ENCODE measurements around the gene FUT6. TPM values are rescaled to one million over a fixed set of nuclear protein-coding genes. Genes with fewer than 3 reads are reported as not detected.
A peak's percentile ranks its signal among the peaks of the same experiment; 100 is the strongest.

Gene FUT6
- total and polyA plus RNA-seq, 2 experiments from 2014 or later: not detected

DNA sequence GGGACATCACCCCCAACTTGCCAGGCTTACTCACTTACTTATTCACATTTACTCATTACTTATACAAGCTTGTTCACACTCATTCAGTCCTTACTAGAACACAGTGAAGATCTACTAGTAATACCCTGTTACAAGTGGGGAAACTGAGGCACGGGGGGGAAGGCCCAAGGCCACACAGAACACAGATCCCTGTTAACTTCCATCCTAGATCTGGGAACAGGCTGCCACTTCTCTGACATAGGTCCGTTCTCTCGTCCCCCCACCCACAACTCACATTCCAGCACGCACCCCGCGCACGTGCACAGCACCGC lies 36.1 kb downstream of the FUT6 start:
- Histone ChIP-seq H3K27ac (no peak overlapping the region), H3K4me3 (no peak overlapping the region), H3K9me3 (ENCODE audit: low read depth) (no peaks in the 10 kb centered on the region), H3K27me3 (no peaks in the 10 kb centered on the region), H3K4me1 (ENCODE audit: low read depth) (peaks cover 7% of the 10 kb centered on the region), H3K36me3 (no peaks in the 10 kb centered on the region)
- TF ChIP-seq, protein P1, sequence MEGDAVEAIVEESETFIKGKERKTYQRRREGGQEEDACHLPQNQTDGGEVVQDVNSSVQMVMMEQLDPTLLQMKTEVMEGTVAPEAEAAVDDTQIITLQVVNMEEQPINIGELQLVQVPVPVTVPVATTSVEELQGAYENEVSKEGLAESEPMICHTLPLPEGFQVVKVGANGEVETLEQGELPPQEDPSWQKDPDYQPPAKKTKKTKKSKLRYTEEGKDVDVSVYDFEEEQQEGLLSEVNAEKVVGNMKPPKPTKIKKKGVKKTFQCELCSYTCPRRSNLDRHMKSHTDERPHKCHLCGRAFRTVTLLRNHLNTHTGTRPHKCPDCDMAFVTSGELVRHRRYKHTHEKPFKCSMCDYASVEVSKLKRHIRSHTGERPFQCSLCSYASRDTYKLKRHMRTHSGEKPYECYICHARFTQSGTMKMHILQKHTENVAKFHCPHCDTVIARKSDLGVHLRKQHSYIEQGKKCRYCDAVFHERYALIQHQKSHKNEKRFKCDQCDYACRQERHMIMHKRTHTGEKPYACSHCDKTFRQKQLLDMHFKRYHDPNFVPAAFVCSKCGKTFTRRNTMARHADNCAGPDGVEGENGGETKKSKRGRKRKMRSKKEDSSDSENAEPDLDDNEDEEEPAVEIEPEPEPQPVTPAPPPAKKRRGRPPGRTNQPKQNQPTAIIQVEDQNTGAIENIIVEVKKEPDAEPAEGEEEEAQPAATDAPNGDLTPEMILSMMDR (IDR thresholded peaks at IDR 0.05; ENCODE audit: low read depth, low read length): no peak
- no peak for DNase-seq (ENCODE audit: low read depth in 1 of 2, low spot score in 1 of 2)

DNA sequence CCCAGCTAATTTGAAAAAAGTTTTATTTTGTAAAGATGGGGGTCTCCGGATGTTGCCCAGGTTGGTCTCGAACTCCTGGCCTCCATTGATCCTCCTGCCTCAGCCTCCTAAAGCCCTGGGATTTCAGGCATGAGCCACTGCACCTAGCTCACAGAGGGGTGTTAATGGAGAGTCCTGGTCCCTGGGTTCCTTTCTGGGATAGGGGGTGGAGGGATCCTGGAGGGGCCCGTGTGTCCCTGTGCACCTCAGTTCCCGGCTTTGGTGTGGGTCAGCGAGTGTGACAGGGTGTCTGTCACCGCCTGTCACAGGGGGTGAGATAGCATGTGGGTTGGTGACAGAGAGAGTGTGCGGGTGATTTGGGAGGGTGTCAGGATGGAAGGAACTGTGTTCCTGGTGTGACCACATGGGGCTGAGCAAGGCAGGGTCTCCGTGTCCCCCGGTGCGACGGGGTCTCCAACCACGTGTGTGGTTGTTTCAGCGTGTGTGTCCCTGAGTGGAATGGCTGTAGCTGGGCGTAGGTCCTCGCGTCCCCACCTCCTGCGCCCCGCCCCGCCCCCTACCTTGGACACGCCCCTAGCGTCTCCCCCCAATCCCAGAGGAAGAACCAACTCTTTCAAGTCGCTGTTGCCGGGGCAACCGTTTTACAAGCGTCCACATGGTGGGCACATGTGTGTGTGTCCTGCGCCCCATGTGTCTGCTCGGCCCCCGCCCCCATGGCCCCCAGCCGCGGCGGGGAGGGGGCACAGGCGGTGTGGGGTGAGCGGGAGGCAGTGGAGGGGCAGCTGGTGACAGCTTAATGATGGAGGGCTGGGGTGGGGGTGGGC lies 37.5 kb downstream of the FUT6 start:
- H3K36me3 ChIP-seq: no peaks in the 10 kb centered on the region
- no peaks in the 10 kb centered on the region for H3K27me3 ChIP-seq
- TF ChIP-seq, protein P1 (IDR thresholded peaks at IDR 0.05; ENCODE audit: low read depth, low read length): no peak
- peak; percentile 37 to 80 for DNase-seq (ENCODE audit: low read depth in 1 of 2, low spot score in 1 of 2)
- H3K27ac ChIP-seq: no peak overlapping the region
- no peaks in the 10 kb centered on the region for H3K9me3 ChIP-seq (ENCODE audit: low read depth)
- H3K4me1 ChIP-seq (ENCODE audit: low read depth): peaks cover 7% of the 10 kb centered on the region
- no peak overlapping the region for H3K4me3 ChIP-seq

DNA sequence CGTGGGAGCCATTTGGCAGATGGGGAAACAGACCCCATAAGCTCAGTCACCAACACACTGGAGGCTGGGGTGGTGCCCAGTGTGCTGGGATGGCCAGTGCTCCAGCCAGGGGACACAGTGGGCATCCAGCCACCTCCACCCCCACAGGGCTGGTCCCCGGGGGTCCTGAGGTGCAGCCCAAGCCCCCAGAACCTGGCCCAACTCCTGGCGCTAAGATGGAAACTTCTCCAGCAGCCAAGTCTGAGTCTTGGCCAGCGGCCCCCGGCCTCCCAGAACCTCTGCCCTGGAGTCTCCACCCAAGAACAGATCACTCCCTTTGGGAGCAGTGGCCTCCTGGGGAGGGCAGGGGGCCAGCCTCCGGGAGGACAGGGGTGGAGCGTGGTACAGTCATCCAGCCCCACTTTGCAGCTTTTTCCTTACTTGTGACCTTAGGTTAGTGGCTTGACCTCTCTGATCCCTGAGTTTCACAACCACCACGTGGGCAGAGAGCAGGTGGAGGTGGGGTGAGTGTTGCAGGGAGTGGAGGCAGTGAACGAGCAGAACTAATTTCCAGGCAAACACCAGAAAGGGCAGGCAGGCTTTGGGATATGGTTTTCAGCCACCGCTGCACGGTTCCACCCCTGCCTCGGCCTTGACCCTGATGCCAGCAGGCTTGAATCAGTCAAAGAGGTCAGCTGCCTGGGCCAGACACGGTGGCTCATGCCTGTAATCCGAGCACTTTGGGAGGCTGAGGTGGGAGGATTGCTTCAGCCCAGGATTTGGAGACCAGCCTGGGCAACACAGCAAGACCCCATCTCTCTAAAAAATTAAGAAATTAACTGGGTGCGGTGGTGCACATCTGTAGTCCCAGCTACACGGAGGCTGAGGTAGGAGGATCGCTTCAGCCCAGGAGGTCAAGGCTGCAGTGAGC lies 38.9 kb downstream of the FUT6 start:
- no peak for DNase-seq (ENCODE audit: low read depth in 1 of 2, low spot score in 1 of 2)
- TF ChIP-seq, protein P1 (IDR thresholded peaks at IDR 0.05; ENCODE audit: low read depth, low read length): no peak
- H3K9me3 ChIP-seq (ENCODE audit: low read depth): no peaks in the 10 kb centered on the region
- H3K4me3 ChIP-seq: no peak overlapping the region
- H3K36me3 ChIP-seq: no peaks in the 10 kb centered on the region
- no peak overlapping the region for H3K27ac ChIP-seq
- H3K27me3 ChIP-seq: no peaks in the 10 kb centered on the region
- H3K4me1 ChIP-seq (ENCODE audit: low read depth): peaks cover 3% of the 10 kb centered on the region

DNA sequence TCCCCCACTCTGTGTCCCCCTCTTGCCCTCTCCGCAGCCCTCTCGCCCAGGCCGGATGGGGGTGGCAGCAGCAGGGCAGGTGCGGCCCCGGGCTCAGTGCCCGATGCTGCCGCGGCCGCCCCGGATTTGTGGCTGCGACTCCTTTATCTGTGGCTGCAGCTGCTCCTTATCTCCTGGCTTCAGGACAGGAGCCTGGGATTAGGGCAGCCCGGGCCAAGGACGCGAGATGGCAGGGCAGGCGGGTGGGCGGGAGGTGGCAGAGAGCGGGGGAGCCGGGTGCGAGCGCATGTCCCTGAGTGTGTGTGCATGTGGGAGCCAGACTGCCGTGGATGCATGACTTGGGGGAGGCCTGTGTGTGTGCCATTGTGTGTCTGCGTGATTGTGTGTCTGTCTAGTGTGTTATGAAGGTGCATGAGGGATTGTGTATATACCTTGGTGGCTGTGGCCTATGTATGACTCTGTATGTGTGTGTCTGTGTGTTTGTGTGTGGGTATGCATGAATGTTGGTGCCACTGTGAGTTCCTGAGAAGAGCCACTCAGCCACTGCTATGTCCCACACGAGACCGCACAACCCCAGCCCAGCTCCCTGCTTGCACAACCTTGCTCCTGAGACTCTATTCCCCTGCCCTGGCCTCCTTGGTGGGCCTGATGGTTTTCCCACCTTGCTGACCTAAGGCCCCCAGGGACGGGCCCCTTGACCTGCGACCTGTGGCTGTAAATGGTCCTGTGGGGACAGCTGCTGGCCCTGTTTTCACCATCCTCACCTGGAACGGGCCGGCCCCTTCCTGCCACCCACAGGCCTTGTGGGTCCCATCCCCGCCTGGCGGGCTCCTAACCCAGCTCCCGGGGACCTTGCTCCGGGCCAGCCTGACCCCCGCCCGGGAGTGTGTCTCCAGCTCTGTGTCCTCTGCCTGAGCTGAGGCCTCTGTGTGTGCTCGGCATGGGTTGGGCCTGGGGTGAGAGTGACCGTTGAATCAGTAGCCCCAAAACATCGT lies 40.0 kb downstream of the FUT6 start:
- TF ChIP-seq, protein P1 (IDR thresholded peaks at IDR 0.05; ENCODE audit: low read depth, low read length): no peak
- Histone ChIP-seq H3K36me3 (no peaks in the 10 kb centered on the region), H3K4me3 (no peak overlapping the region), H3K4me1 (ENCODE audit: low read depth) (peaks cover 3% of the 10 kb centered on the region), H3K27me3 (no peaks in the 10 kb centered on the region), H3K27ac (no peak overlapping the region), H3K9me3 (ENCODE audit: low read depth) (no peaks in the 10 kb centered on the region)
- DNase-seq (ENCODE audit: low read depth in 1 of 2, low spot score in 1 of 2): peak in 1 of 2 donors; percentile 19

DNA sequence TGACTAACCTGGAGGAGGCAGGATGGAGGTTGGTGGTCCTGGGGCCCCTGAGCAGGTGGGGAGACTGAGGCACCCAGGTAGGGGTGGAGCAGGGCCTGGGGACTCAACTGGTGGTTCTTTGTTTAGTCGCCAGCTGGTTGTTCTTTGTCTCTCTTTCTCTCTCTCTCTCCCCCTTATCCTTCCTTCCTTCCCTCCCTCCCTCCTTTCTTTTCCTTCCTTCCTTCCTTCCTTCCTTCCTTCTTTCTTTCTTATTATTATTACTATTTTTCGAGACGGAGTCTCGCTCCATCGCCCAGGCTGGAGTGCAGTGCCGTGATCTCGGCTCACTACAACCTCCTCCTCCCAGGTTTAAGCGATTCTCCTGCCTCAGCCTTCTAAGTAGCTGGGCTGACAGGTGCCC lies 41.3 kb downstream of the FUT6 start:
- DNase-seq (ENCODE audit: low read depth in 1 of 2, low spot score in 1 of 2): no peak
- Histone ChIP-seq H3K4me1 (ENCODE audit: low read depth) (no peaks in the 10 kb centered on the region), H3K27ac (no peak overlapping the region), H3K27me3 (no peaks in the 10 kb centered on the region), H3K36me3 (no peaks in the 10 kb centered on the region), H3K4me3 (no peak overlapping the region), H3K9me3 (ENCODE audit: low read depth) (no peaks in the 10 kb centered on the region)
- TF ChIP-seq, protein P1 (IDR thresholded peaks at IDR 0.05; ENCODE audit: low read depth, low read length): no peak

Data from cardiac muscle cell (in vitro differentiated cells and primary cell).